CD4-positive, alpha-beta T cell treated with Interleukin-4 for 1 hour (primary cell): ENCODE results near the gene TGFA.
A peak's percentile ranks its signal among the peaks of the same experiment; 100 is the strongest.
"Not testable (repeated sequence)": the region's sequence is repeated elsewhere in the genome, so short reads cannot be mapped to it uniquely, and the experiment has no call there.

Experiments
- DNase-seq, 2 donors: peaks; one replicate each; pipeline ENCODE4 v3.0.0-alpha.2; 2020 to 2022

Gene TGFA

GRCh38 chr2:70490381-70490780 is 63.2 kb downstream of the TGFA start:
- no peak for DNase-seq

GRCh38 chr2:70489165-70489564 is 64.5 kb downstream of the TGFA start:
- DNase-seq = no peak

- no peak for DNase-seq
Observed at GRCh38 chr2:70484086-70484485, 69.5 kb downstream of the TGFA start.

DNA sequence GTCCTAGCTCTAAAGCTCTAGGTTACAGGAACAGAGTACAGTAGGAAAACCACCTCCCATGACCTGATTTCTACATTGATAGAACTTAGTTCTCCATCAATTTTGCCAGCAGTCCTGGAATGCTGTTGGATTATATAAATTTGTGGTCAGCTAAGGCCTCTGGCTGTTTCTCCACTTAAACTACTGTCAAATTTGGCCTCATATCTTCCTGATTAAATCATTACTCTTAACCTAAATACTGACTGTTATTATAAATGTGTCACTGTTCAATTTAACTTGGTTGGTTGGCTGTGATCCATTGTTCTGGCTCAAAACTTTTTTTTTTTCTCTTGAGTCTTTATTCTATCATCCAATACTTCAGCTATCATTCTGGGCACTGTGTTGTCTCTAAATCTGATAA is 71.2 kb downstream of the TGFA start:
- no peak for DNase-seq

DNA sequence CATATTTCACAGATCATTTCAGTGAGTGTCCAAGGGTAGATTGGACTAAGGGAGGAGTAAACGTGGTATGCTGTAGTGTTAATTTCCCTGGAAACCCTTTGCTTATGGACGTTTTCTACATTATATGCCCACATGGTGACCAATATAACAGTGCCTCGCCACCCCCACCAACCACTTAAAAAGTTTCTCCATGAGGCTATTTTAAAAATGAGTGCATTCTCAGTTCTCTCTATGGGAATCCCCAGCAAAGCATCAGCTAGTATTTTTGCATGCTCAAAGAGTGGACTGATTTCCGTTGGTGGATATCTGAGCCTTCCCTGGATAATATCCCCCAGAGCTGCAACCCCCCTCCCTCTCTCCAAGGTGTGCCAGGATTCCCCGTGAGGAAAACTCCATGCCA is 73.2 kb downstream of the TGFA start:
- DNase-seq = no peak

GRCh38 chr2:70479816-70480215 is 73.8 kb downstream of the TGFA start:
- DNase-seq = no peak

DNA sequence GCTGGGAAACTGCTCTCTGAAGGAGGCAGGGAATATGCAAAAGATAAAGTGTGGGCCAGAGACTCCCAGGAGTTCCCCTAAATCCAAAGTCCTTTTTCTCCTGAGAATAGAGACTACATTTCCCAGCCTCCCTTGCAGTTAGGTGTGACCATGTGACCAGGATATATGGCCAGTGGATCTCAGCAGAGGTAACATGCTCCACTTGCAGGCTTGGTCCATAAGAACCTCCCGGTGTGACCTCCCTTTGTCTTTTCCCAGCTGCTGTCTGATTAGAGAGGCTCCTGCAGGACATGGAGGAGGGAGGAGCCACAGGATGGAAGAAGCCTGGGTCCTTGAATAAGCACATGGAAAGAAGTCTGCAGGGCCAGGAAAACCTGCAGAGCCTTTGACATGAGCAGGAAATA is 76.2 kb downstream of the TGFA start:
- no peak for DNase-seq

- peak; percentile 17 to 19 for DNase-seq
Observed at GRCh38 chr2:70475266-70475665, 78.4 kb downstream of the TGFA start.

DNA sequence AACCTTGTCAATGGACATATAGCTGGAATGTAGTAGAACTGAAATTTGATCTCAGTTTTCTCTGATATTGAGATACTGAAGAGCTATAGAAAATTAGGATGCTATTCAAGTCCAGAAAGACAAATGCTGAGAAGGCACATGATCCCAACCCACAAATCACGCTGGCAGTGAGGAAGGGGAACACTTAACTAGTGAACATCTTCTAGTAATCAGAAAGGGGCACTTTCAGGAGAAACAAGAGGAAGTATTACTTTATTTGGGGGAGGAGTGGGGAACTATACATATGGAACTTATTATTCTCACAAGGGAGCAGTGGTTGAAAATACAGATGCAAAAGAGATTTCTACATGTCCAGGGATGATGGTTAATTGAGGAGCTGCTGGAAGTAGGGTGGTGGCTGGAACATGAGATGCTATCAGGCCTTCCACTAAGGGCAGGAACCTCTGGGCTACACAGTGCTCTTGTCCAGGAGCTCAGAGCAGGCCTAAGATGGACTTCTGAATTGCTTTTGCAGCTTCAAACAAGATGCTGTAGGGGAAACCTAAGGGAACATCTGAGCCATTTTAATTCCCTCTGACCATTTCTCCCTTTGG is 79.3 kb downstream of the TGFA start:
- no peak for DNase-seq

GRCh38 chr2:70473101-70473722 is 80.4 kb downstream of the TGFA start:
- DNase-seq = no peak

DNA sequence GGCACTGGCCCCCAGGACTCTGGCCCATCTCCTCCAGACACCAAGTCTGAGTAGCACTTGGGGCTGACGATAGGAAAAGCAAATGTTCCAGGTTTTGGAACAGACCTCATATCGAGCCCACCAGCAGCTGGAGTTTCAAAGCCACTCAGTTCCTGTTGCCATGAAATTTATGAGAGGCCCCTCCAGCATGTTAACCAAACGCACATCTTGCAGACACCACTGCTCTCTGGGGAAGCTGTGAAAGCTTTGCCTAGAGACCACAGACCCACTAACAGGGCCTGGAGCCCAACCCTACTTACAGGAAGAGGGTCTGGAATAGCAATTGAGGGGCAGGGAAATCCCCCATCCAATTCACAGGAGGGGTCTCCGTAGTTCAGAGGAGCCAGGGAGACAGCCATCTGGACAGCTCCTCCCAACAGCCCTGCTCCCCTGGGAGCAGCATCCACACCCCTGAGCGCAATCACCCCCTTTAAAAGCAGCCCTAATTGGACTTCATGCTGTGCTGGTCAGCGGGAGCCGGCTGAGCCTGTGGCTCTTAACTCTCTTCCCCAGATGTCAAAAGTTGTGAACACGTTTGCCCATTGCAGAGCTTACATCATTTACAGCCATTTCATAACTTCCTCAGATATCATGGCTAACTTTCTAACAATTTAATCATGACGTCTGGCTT is 81.3 kb downstream of the TGFA start:
- DNase-seq = peak in 1 of 2 donors; percentile 20

- no peak for DNase-seq
Observed at GRCh38 chr2:70471129-70471528, 82.5 kb downstream of the TGFA start.

GRCh38 chr2:70469961-70470360 is 83.7 kb downstream of the TGFA start:
- no peak for DNase-seq

- no peak for DNase-seq
Observed at GRCh38 chr2:70469435-70469834, 84.2 kb downstream of the TGFA start.

DNA sequence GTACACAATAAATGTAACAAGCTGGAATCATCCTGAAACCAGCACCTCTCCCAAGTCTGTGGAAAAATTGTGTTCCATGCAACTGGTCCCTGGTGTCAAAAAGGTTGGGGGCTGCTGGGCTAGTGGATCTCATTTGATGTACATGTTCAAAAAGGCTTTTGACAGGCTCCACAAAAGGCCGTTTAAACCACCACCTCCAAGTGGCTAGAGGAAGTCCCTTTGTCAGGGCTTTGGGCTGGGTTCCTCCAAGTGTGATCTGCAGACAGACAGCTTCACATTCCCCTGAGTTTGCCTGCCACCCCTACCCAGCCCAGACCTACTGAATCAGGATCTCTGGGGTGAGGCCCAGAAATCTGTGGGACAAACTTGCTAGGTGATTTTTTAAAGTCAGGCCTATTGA is 84.7 kb downstream of the TGFA start:
- no peak for DNase-seq

- DNase-seq = no peak
Observed at GRCh38 chr2:70467831-70468779, 85.5 kb downstream of the TGFA start.

DNA sequence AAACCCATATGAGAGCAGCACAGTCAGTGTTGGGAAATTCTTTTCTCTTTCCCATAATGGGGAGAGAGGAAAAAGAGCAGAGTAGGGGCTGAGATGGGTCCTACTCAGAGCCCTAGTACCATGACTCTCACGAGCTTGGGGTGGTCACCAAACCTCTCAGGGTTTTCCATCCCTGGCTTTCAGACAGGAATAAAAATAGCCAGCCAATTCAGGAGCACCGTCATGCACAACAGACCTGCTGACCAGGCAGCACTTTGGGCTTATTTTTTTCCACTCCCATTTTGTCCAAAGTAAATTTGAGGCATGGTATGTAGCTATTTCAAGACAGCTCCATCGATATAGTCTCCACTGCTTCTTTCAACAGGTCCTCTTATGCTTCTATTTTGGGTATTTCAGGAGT is 86.4 kb downstream of the TGFA start:
- no peak for DNase-seq

- DNase-seq = not testable (repeated sequence)
Observed at GRCh38 chr2:70466647-70467046, 87.0 kb downstream of the TGFA start.

- no peak for DNase-seq
Observed at GRCh38 chr2:70463997-70464396, 89.6 kb downstream of the TGFA start.

DNA sequence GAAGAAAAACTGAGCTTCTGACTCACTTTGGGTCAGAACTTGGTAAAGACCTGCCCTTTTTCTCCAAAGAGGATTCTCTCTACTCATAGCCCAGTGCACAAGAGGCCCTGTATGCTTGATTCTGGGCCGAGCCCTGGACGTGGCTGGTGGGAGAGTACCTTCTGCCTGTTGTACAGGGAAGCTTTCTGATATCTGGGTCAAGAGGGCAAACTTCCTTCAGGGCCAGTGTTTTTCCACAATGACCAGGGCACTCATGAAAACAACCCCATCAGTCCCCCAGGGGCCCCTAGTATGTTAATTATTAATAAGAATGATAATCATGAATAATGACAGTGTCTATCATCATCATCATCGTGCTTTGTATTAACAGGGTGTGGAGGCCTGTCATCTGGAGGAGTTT is 90.0 kb downstream of the TGFA start:
- DNase-seq = no peak

DNA sequence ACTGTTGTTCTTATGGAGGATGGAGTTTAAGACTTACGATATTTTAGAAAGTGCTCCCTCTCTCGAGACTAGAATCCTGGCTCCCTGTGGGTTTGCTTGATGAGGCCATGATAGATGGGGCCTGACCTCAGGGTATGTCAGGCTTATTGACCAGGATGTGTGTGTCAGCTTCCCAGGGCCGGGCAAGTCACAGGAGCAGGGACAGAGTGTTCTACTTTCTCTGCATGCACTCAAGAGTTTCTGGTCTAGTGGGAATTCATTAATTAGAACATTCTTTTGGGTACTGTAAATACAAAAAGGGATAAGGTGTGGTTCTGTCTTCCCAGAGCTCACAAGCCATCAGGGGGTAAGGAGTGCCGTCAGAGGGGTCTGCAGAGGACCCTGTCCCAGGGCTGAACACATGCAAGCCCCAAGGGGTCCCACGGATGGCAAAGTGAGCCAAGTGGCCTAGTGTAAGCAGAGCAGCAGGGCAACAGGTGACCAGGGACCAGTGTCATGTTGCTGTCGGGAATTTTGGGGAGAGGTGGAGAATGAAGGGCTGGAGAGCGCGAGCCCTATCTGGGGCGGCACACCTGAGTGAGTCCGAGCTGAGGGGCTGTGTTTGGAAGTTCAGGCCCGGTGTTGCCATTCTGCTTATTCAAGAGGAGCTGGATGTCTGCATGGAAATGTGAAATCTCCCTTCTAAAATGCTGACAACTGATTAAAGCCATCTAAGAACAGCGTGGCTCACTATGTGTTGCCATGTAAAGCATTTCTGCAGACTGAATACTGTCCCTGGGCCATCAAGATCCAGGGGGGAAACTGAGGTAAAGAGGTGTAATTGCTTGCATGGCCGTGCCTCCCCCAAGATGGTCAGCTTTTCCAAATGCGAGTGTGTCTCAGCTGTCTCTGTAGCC is 91.4 kb downstream of the TGFA start:
- no peak for DNase-seq

- no peak for DNase-seq
Observed at GRCh38 chr2:70461414-70461813, 92.2 kb downstream of the TGFA start.
